A549 (cell line): Measurements from ENCODE around the gene KCNQ1. TPM values are rescaled to one million over a fixed set of nuclear protein-coding genes. Genes with fewer than 3 reads are reported as not detected.

Experiments used
- ATAC-seq, 2 experiments: fragments of 200-7000 bp in 1 of 2; fragments of >200 bp in 1 of 2; cut with Nextera tagmentation in 1 of 2; cut with Tn5 transposase in 1 of 2; 3 replicates each; pipeline versions ENCODE4 v1.8.0 to v1.9.1; 2018 to 2020; ENCODE audit warnings: mild to moderate bottlenecking in 1 of 2, moderate library complexity in 1 of 2
- CTCF ChIA-PET: fragments of 300-600 bp; sonication (Branson Sonifier 250); formaldehyde crosslinking; extraction: SDS; loops from one replicate; lab custom pipeline; 2021; ENCODE audit warnings: antibody characterized with exemption, inconsistent platforms; lab: Yijun Ruan, JAX
- POLR2A ChIA-PET: fragments of 350-600 bp; formaldehyde crosslinking; extraction: SDS; loops from one replicate; lab custom pipeline; 2021; ENCODE audit warnings: antibody characterized with exemption, inconsistent platforms; lab: Yijun Ruan, JAX
- DNase-seq, 2 experiments: peaks; one replicate each; pipeline versions ENCODE4 v3.0.0 to v3.0.0-alpha.2; 2011 to 2016; ENCODE audit warnings: low read depth in 1 of 2, low spot score in 1 of 2
- FAIRE-seq: peaks from 2 replicates; lab custom pipeline; 2011; peaks lifted over from hg19 to GRCh38; lab: Jason Lieb, UNC
- H3K27ac ChIP-seq, 2 experiments: fragments of >200 bp; sonication (Bioruptor Twin); formaldehyde crosslinking; 3 replicates each; pipeline ENCODE4 v1.5.1; 2016 to 2017
- H3K4me1 ChIP-seq: fragments of >200 bp; sonication (Bioruptor Twin); formaldehyde crosslinking; 3 replicates; pipeline ENCODE4 v1.6.1; 2016
- H3K4me2 ChIP-seq: fragments of >200 bp; sonication (Bioruptor Twin); formaldehyde crosslinking; 3 replicates; pipeline ENCODE4 v1.6.1; 2016
- H3K4me3 ChIP-seq: fragments of >200 bp; sonication (Bioruptor Twin); formaldehyde crosslinking; 3 replicates; pipeline ENCODE4 v1.5.1; 2016
- H3K9me3 ChIP-seq: fragments of >200 bp; sonication (Bioruptor Twin); formaldehyde crosslinking; 3 replicates; pipeline ENCODE4 v1.6.1; 2016
- BHLHE40 ChIP-seq: IDR thresholded peaks from 2 replicates; pipeline ENCODE4 v1.6.1; 2012; ENCODE audit warnings: low read depth, low read length, inconsistent platforms
- CBX2 ChIP-seq: fragments of 200-600 bp; sonication (generic); IDR thresholded peaks from 2 replicates; pipeline ENCODE4 v1.6.1; 2016; ENCODE audit warnings: low read depth, mild to moderate bottlenecking, borderline replicate concordance
- CBX8 ChIP-seq: fragments of 200-600 bp; sonication (generic); IDR thresholded peaks from 2 replicates; pipeline ENCODE4 v1.6.1; 2016
- ESRRA ChIP-seq: fragments of 150-350 bp; IDR thresholded peaks from 2 replicates; pipeline ENCODE4 v1.6.1; 2014; ENCODE audit warnings: mild to moderate bottlenecking, low read length, borderline replicate concordance
- FOXS1 ChIP-seq: fragments of 250-450 bp; sonication (Bioruptor Pico); IDR thresholded peaks from 2 replicates; pipeline ENCODE4 v1.5.0; 2020; ENCODE audit warnings: mild to moderate bottlenecking, moderate library complexity
- JUNB ChIP-seq: fragments of >200 bp; sonication (Bioruptor Twin); formaldehyde crosslinking; IDR thresholded peaks from 2 replicates; pipeline ENCODE4 v1.6.1; 2016
- KDM5A ChIP-seq: fragments of 200-600 bp; sonication (generic); IDR thresholded peaks from 2 replicates; pipeline ENCODE4 v1.6.1; 2016; ENCODE audit warnings: antibody characterized with exemption, mild to moderate bottlenecking
- MAZ ChIP-seq: fragments of 150-350 bp; IDR thresholded peaks from 2 replicates; pipeline ENCODE4 v1.6.1; 2014; ENCODE audit warnings: antibody characterized with exemption, low read depth, low read length, borderline replicate concordance
- RAD21 ChIP-seq, 2 experiments: fragments of >200 bp in 1 of 2; sonication (Bioruptor Twin) in 1 of 2; formaldehyde crosslinking in 1 of 2; IDR thresholded peaks in 1 of 2; conservative IDR thresholded peaks in 1 of 2; 2 replicates in 1 of 2; 3 replicates in 1 of 2; pipeline ENCODE4 v1.6.1; 2012 to 2018; ENCODE audit warnings: inconsistent platforms in 1 of 2
- RARB ChIP-seq: fragments of 250-450 bp; sonication (Bioruptor Pico); IDR thresholded peaks from 2 replicates; pipeline ENCODE4 v1.8.0; 2021; ENCODE audit warnings: mild to moderate bottlenecking, moderate library complexity
- SMC3 ChIP-seq: fragments of >200 bp; sonication (Bioruptor Twin); formaldehyde crosslinking; IDR thresholded peaks from 3 replicates; pipeline ENCODE4 v1.6.1; 2018; ENCODE audit warnings: inconsistent platforms
- SREBF2 ChIP-seq: fragments of 450-650 bp; IDR thresholded peaks from 2 replicates; pipeline ENCODE4 v1.6.1; 2014; ENCODE audit warnings: mild to moderate bottlenecking, moderate library complexity
- TFCP2L1 ChIP-seq: fragments of 250-450 bp; sonication (Bioruptor Pico); IDR thresholded peaks from 2 replicates; pipeline ENCODE4 v1.5.0; 2021; ENCODE audit warnings: mild to moderate bottlenecking
- TP53 ChIP-seq: fragments of 250-450 bp; sonication (Bioruptor Pico); IDR thresholded peaks from 2 replicates; pipeline ENCODE4 v1.5.0; 2021; ENCODE audit warnings: mild to moderate bottlenecking, moderate library complexity
- ZC3H11A ChIP-seq: fragments of 450-650 bp; IDR thresholded peaks from 2 replicates; pipeline ENCODE4 v1.6.1; 2014; ENCODE audit warnings: antibody characterized with exemption, mild to moderate bottlenecking
- ZFP36 ChIP-seq: fragments of 450-650 bp; IDR thresholded peaks from 2 replicates; pipeline ENCODE4 v1.6.1; 2014; ENCODE audit warnings: borderline replicate concordance; ENCODE audit not compliant: partially characterized antibody
- WGBS: methylation state at CpG from one replicate; pipeline ENCODE4 v1.1.6; 2017; ENCODE audit errors: missing lambda C conversion rate; 5-methylcytosine and 5-hydroxymethylcytosine counted together
- polyA plus RNA-seq, 4 experiments: library from polyadenylated mRNA; depleted of rRNA in 3 of 4; stranded (reverse); fragments of >200 nt; fragmentation: RNase III in 1 of 4; extraction: RNeasy Plus Mini Kit Qiagen cat#74134 plus additional on column Dnase treatment in 1 of 4; gene quantifications; 2 replicates in 3 of 4; 3 replicates in 1 of 4; pipeline ENCODE4 v1.2.3, GENCODE V29; 2011 to 2017
- TF ChIP-seq, protein P1 (sequence below): fragments of 250-450 bp; sonication (Bioruptor Pico); IDR thresholded peaks from 2 replicates; pipeline ENCODE4 v1.5.0; 2021; ENCODE audit warnings: mild to moderate bottlenecking, moderate library complexity, borderline replicate concordance
- TF ChIP-seq, protein P2 (sequence below): fragments of >200 bp; sonication (Bioruptor Twin); formaldehyde crosslinking; IDR thresholded peaks from 2 replicates; pipeline ENCODE4 v1.6.1; 2016
- TF ChIP-seq, protein P3 (sequence below): fragments of 250-450 bp; sonication (Bioruptor Pico); IDR thresholded peaks from 2 replicates; pipeline ENCODE4 v1.5.0; 2020; ENCODE audit warnings: low read depth, mild to moderate bottlenecking, moderate library complexity
- TF ChIP-seq, protein P4 (sequence below): fragments of >200 bp; sonication (Bioruptor Twin); formaldehyde crosslinking; IDR thresholded peaks from 3 replicates; pipeline ENCODE4 v1.6.1; 2016

KCNQ1 gene
- polyA plus RNA-seq, 2 of the 4 experiments (the other 2 are of a cell fraction), result 0.14 to 0.17 TPM

DNA sequence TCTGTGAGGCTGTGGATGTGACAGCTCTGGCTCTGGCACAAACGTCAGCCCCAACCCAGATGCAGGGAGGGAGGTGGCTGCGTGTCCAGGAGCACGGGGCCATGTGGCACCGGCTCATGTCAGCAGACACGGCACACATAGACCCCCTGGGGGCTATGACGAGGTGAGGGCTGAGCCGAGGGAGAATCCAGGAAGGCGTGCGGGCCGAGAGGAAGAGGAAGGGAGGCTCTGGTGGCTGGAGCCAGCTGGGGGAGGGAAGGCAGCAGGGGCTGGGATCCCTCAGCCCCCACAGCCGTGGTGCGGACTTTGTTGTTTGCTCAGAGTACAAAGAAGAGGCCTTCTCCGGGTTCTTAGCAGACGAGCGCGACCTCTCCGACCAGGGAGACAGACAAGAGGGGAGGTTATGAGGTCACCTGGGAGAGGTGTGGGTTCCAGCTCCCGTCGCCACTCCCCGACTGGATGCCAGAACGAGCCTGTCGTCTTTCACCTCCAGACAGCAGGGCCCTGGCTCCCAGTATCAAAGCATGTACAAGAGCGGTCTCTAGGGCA lies 394.7 kb downstream of the KCNQ1 start:
- Histone ChIP-seq H3K4me2 (no peak overlapping the region), H3K27ac (no peak overlapping the region), H3K4me3 (no peak overlapping the region), H3K4me1 (no peaks in the 10 kb centered on the region; the same call in 2 of the 3 replicates), H3K9me3 (no peaks in the 10 kb centered on the region)
- TF ChIP-seq BHLHE40 (no peak), ESRRA (no peak), MAZ (no peak), TFCP2L1 (CRISPR knock-in tag) (no peak), RAD21 (conservative IDR thresholded peaks at IDR 0.05 in 1 of 2, IDR thresholded peaks at IDR 0.05 in 1 of 2) (no peak), TP53 (no peak), CBX2 (no peak), SREBF2 (no peak), JUNB (no peak), CBX8 (no peak), FOXS1 (CRISPR knock-in tag) (no peak), ZFP36 (no peak), SMC3 (no peak), ZC3H11A (no peak), KDM5A (no peak)
- TF ChIP-seq, protein P1, sequence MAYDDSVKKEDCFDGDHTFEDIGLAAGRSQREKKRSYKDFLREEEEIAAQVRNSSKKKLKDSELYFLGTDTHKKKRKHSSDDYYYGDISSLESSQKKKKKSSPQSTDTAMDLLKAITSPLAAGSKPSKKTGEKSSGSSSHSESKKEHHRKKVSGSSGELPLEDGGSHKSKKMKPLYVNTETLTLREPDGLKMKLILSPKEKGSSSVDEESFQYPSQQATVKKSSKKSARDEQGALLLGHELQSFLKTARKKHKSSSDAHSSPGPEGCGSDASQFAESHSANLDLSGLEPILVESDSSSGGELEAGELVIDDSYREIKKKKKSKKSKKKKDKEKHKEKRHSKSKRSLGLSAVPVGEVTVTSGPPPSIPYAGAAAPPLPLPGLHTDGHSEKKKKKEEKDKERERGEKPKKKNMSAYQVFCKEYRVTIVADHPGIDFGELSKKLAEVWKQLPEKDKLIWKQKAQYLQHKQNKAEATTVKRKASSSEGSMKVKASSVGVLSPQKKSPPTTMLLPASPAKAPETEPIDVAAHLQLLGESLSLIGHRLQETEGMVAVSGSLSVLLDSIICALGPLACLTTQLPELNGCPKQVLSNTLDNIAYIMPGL (CRISPR knock-in tag), result no peak
- TF ChIP-seq, protein P2, sequence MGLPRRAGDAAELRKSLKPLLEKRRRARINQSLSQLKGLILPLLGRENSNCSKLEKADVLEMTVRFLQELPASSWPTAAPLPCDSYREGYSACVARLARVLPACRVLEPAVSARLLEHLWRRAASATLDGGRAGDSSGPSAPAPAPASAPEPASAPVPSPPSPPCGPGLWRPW, result no peak
- TF ChIP-seq, protein P3, sequence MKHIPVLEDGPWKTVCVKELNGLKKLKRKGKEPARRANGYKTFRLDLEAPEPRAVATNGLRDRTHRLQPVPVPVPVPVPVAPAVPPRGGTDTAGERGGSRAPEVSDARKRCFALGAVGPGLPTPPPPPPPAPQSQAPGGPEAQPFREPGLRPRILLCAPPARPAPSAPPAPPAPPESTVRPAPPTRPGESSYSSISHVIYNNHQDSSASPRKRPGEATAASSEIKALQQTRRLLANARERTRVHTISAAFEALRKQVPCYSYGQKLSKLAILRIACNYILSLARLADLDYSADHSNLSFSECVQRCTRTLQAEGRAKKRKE (CRISPR knock-in tag), result no peak
- ATAC-seq (no peak), FAIRE-seq (no peak), DNase-seq (no peak)
- ChIA-PET POLR2A (no interaction called here), CTCF (no interaction called here)
- 75% methylated on average over 17 of the region's 23 CpGs for WGBS

DNA sequence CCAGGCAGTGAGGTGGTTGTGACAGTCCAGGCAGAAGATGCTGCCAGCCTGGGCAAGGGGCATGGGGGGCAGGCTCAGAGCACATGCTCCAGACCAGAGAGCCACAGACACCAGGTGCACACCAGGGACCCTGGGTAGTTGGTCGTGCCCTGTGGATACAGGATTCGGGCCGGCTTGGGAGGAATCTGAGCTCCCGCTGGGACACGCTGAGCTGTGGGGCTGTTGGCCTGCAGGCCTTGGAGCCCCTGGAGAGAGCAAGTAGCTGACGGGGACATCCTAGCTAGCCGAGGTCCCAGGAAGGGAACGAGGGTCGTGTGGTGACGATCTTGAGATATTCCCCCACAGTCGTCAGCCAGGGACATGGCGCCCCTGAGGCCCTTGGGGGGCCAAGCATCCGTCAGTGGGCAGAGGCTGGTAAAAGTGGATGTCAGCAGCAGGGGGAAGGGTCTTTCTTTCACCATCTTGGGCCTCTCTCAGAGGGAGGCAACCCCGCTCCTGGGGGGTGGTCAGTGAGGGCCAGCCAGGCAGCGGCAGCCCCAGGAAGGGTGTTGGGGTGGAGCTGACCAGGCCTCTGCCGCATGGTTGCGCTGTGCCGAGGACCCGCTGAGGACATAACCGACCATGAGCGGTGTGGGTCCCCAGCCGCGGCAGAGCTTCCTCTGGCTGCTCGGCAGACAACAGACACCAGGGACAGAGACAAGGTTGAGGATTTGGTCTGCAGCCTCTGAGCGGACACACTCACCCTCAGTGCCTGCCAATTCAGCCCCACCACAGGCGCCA lies 396.8 kb downstream of the KCNQ1 start:
- ChIA-PET CTCF (no interaction called here), POLR2A (no interaction called here)
- Histone ChIP-seq H3K4me2 (no peak overlapping the region), H3K27ac (no peak overlapping the region), H3K9me3 (no peaks in the 10 kb centered on the region), H3K4me3 (no peak overlapping the region), H3K4me1 (no peaks in the 10 kb centered on the region; the same call in 2 of the 3 replicates)
- FAIRE-seq (no peak), ATAC-seq (no peak), DNase-seq (no peak)
- WGBS, result 77% methylated on average over 21 of the region's 26 CpGs
- TF ChIP-seq TFCP2L1 (CRISPR knock-in tag) (no peak), MAZ (no peak), RARB (no peak)
- TF ChIP-seq, protein P4, sequence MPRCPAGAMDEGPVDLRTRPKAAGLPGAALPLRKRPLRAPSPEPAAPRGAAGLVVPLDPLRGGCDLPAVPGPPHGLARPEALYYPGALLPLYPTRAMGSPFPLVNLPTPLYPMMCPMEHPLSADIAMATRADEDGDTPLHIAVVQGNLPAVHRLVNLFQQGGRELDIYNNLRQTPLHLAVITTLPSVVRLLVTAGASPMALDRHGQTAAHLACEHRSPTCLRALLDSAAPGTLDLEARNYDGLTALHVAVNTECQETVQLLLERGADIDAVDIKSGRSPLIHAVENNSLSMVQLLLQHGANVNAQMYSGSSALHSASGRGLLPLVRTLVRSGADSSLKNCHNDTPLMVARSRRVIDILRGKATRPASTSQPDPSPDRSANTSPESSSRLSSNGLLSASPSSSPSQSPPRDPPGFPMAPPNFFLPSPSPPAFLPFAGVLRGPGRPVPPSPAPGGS, result no peak
